CD14-positive monocyte (primary cell): ENCODE data around the gene HIVEP3. TPM values are rescaled to one million over a fixed set of nuclear protein-coding genes. Genes with fewer than 3 reads are reported as not detected.

Experiments used
- DNase-seq, 3 donors: peaks; one replicate each; pipeline ENCODE4 v3.0.0-alpha.2; 2011 to 2022
- H2AFZ ChIP-seq: 2 replicates; pipeline ENCODE4 v1.6.0; 2012; ENCODE audit warnings: mild to moderate bottlenecking, low read depth, low read length, inconsistent platforms; ENCODE audit not compliant: insufficient read depth, poor library complexity, severe bottlenecking
- H3K27ac ChIP-seq, 2 donors: 1 replicate in 1 of 2; 2 replicates in 1 of 2; pipeline ENCODE4 v1.5.1; 2012 to 2013; ENCODE audit warnings: low read length in 2 of 2, control low read depth in 1 of 2, inconsistent platforms in 1 of 2, low read depth in 1 of 2, mild to moderate bottlenecking in 1 of 2
- H3K27me3 ChIP-seq, 2 donors: one replicate each; pipeline versions ENCODE4 v1.6.0 to v1.6.1; 2011 to 2013; ENCODE audit warnings: low read length in 2 of 2; ENCODE audit not compliant: control insufficient read depth in 2 of 2, insufficient read depth in 2 of 2
- H3K36me3 ChIP-seq, 2 donors: replicated peaks in 1 of 2; 1 replicate in 1 of 2; 2 replicates in 1 of 2; pipeline versions ENCODE4 v1.5.1 to v1.6.1; 2012 to 2013; ENCODE audit warnings: low read length in 2 of 2, control low read depth in 1 of 2, inconsistent platforms in 1 of 2, mild to moderate bottlenecking in 1 of 2; ENCODE audit not compliant: insufficient read depth in 2 of 2, control insufficient read depth in 1 of 2
- H3K4me1 ChIP-seq, 2 donors: 1 replicate in 1 of 2; 2 replicates in 1 of 2; pipeline versions ENCODE4 v1.5.1 to v1.6.1; 2012 to 2013; ENCODE audit warnings: low read length in 2 of 2, control low read depth in 1 of 2, inconsistent platforms in 1 of 2, mild to moderate bottlenecking in 1 of 2, moderate library complexity in 1 of 2; ENCODE audit not compliant: insufficient read depth in 2 of 2, control insufficient read depth in 1 of 2
- H3K4me2 ChIP-seq: replicated peaks from 2 replicates; pipeline ENCODE3; 2012; ENCODE audit warnings: low read length, moderate library complexity, mild to moderate bottlenecking; ENCODE audit not compliant: poor library complexity, severe bottlenecking; ENCODE audit errors: extremely low read depth
- H3K4me3 ChIP-seq, 3 experiments: fragments of 200-600 bp in 1 of 3; sonication (generic) in 1 of 3; replicated peaks in 1 of 3; 1 replicate in 2 of 3; 2 replicates in 1 of 3; pipeline ENCODE4 v1.5.1; 2011 to 2013; ENCODE audit warnings: low read length in 3 of 3, mild to moderate bottlenecking in 3 of 3, control low read depth in 2 of 3, low read depth in 2 of 3, inconsistent platforms in 1 of 3, moderate library complexity in 1 of 3
- H3K79me2 ChIP-seq: 2 replicates; pipeline ENCODE4 v1.6.0; 2012; ENCODE audit warnings: mild to moderate bottlenecking, control low read depth, inconsistent platforms, low read length, moderate library complexity; ENCODE audit not compliant: insufficient read depth
- H3K9ac ChIP-seq: 2 replicates; pipeline ENCODE4 v1.6.0; 2017; ENCODE audit warnings: low read length, mild to moderate bottlenecking; ENCODE audit not compliant: insufficient read depth, poor library complexity, severe bottlenecking
- H3K9me3 ChIP-seq, 2 donors: replicated peaks in 1 of 2; 1 replicate in 1 of 2; 2 replicates in 1 of 2; pipeline versions ENCODE4 v1.5.1 to v1.6.1; 2012 to 2013; ENCODE audit warnings: low read length in 2 of 2, control low read depth in 1 of 2; ENCODE audit not compliant: control insufficient read depth in 1 of 2, insufficient read depth in 1 of 2
- H4K20me1 ChIP-seq: 2 replicates; pipeline ENCODE4 v1.6.0; 2012; ENCODE audit warnings: mild to moderate bottlenecking, low read length, control low read depth, moderate library complexity; ENCODE audit not compliant: insufficient read depth
- H3K27ac Mint-ChIP-seq, 7 donors: one replicate each; pipeline ENCODE4 v1.8.0; 2020; ENCODE audit warnings: mild to moderate bottlenecking in 7 of 7, mixed read lengths in 7 of 7, moderate library complexity in 6 of 7, inconsistent platforms in 2 of 7
- H3K27me3 Mint-ChIP-seq, 3 donors: one replicate each; pipeline ENCODE4 v1.8.0; 2021 to 2022; ENCODE audit warnings: low read depth in 3 of 3, mild to moderate bottlenecking in 3 of 3, mixed read lengths in 3 of 3, moderate library complexity in 3 of 3, inconsistent platforms in 1 of 3
- H3K36me3 Mint-ChIP-seq, 2 donors: one replicate each; pipeline ENCODE4 v1.8.0; 2020; ENCODE audit warnings: mixed read lengths in 2 of 2, inconsistent platforms in 1 of 2, mild to moderate bottlenecking in 1 of 2
- H3K4me1 Mint-ChIP-seq: one replicate; pipeline ENCODE4 v1.8.0; 2020; ENCODE audit warnings: mild to moderate bottlenecking, mixed read lengths
- H3K4me3 Mint-ChIP-seq, 2 donors: one replicate each; pipeline ENCODE4 v1.8.0; 2020; ENCODE audit warnings: mild to moderate bottlenecking in 2 of 2, mixed read lengths in 2 of 2, moderate library complexity in 1 of 2
- H3K9me3 Mint-ChIP-seq, 7 donors: one replicate each; pipeline ENCODE4 v1.8.0; 2020 to 2022; ENCODE audit warnings: mixed read lengths in 7 of 7, mild to moderate bottlenecking in 6 of 7, moderate library complexity in 6 of 7, inconsistent platforms in 2 of 7
- WGBS: methylation state at CpG from one replicate; pipeline ENCODE4 v1.1.5; 2013; ENCODE audit warnings: missing lambda C conversion rate; ENCODE audit not compliant: insufficient coverage; 5-methylcytosine and 5-hydroxymethylcytosine counted together
- intact Hi-C, 2 donors: fragments of 100-400 bp; cut with micrococcal nuclease; formaldehyde crosslinking; loops; one replicate each; pipeline versions ENCODE4 v1.15.0 to v1.15.1; 2023
- polyA plus RNA-seq, 3 donors: library from polyadenylated mRNA; depleted of rRNA in 1 of 3; unstranded in 2 of 3; stranded (reverse) in 1 of 3; fragments of 300-500 nt in 2 of 3; fragments of >200 nt in 1 of 3; fragmentation: Illumina TruSeq in 2 of 3; gene quantifications; 1 replicate in 2 of 3; 2 replicates in 1 of 3; pipeline ENCODE4 v1.2.3, GENCODE V29; 2012 to 2021
- TF ChIP-seq, protein P1 (sequence below): fragments of 200-600 bp; IDR thresholded peaks from one replicate; pipeline ENCODE4 v1.8.0; 2022; ENCODE audit warnings: antibody characterized with exemption, mild to moderate bottlenecking

Gene HIVEP3
- polyA plus RNA-seq, 3 donors: 1.2 to 3.7 (median 1.8) TPM

DNA sequence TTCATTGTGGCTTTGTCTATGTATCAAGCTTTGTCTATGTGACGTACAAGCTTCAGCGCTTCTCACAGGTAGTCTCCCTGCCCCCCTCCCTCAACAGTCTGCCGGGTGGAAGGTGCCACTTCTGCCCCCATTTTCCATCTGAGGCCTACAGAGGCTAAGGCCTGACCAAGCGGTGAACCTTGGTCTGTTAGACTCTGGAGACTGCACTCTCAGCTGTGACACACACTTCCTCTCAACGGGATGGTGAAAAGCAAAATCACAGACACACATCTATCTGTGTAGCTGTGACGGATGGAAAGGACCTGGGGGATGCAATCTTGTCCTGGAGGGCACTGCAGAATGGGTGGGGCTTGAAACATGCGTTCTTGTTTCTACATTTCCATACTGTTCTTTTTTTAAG, 281.4 kb downstream of the HIVEP3 start:
- peaks cover 8% of the 10 kb centered on the region for H3K79me2 ChIP-seq
- Mint-ChIP-seq H3K4me1 (peaks cover 19% of the 10 kb centered on the region), H3K9me3 (no peaks in the 10 kb centered on the region), H3K36me3 (peaks cover 10 to 11% of the 10 kb centered on the region in 2 donors), H3K4me3 (no peak overlapping the region), H3K27me3 (peaks cover 0 to 4% (median 3%) of the 10 kb centered on the region in 3 donors), H3K27ac (peak overlapping the region in 3 of 7 donors; percentile 55 to 82 (median 80))
- no peak overlapping the region for H3K27ac ChIP-seq
- DNase-seq: no peak
- no peak overlapping the region for H3K9ac ChIP-seq
- H3K4me1 ChIP-seq: no peaks in the 10 kb centered on the region
- H3K9me3 ChIP-seq: no peaks in the 10 kb centered on the region
- H3K36me3 ChIP-seq: peaks cover 0 to 2% of the 10 kb centered on the region in 2 donors
- TF ChIP-seq, protein P1, sequence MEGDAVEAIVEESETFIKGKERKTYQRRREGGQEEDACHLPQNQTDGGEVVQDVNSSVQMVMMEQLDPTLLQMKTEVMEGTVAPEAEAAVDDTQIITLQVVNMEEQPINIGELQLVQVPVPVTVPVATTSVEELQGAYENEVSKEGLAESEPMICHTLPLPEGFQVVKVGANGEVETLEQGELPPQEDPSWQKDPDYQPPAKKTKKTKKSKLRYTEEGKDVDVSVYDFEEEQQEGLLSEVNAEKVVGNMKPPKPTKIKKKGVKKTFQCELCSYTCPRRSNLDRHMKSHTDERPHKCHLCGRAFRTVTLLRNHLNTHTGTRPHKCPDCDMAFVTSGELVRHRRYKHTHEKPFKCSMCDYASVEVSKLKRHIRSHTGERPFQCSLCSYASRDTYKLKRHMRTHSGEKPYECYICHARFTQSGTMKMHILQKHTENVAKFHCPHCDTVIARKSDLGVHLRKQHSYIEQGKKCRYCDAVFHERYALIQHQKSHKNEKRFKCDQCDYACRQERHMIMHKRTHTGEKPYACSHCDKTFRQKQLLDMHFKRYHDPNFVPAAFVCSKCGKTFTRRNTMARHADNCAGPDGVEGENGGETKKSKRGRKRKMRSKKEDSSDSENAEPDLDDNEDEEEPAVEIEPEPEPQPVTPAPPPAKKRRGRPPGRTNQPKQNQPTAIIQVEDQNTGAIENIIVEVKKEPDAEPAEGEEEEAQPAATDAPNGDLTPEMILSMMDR: no peak
- intact Hi-C loops: no loop called here
- 97% methylated on average over 3 of the region's 7 CpGs for WGBS
- H3K4me3 ChIP-seq: no peak overlapping the region
- H3K27me3 ChIP-seq: no peaks in the 10 kb centered on the region
- no peak overlapping the region for H3K4me2 ChIP-seq
- H4K20me1 ChIP-seq: peaks cover 87% of the 10 kb centered on the region
- no peak overlapping the region for H2AFZ ChIP-seq

DNA sequence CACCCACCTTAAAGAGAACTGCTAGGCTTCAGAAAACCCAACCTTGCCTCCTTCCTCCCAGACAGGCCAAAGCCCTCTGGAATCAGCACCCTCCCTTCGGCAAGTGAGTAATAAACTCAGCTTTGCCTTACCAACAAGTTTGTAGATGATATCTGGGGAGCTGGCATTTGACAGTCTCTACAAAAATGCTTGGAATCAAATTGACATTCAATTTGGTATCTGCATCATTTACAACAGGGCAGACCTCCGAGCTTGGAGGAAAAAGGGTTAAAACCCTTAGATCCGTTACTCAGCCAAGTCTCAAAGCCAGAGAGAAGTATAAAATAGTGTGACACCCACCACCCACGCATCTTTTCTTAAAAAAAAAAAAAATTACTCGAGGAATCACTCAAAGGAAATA, 285.0 kb downstream of the HIVEP3 start:
- Mint-ChIP-seq H3K4me3 (no peak overlapping the region), H3K27me3 (peaks cover 0 to 4% (median 2%) of the 10 kb centered on the region in 3 donors)
- intact Hi-C loops: no loop called here

More for the DNA sequence above, 285.0 kb downstream of the HIVEP3 start:
- Histone ChIP-seq H3K27me3 (no peaks in the 10 kb centered on the region), H3K4me2 (no peak overlapping the region), H3K9me3 (no peaks in the 10 kb centered on the region), H2AFZ (no peak overlapping the region), H3K36me3 (peaks cover 0 to under 1% of the 10 kb centered on the region in 2 donors), H3K79me2 (peaks cover 14% of the 10 kb centered on the region), H3K4me3 (no peak overlapping the region), H3K9ac (no peak overlapping the region), H3K27ac (no peak overlapping the region), H4K20me1 (peaks cover 86% of the 10 kb centered on the region), H3K4me1 (no peaks in the 10 kb centered on the region)
- 100% methylated on average over 1 of the region's 5 CpGs for whole genome bisulfite sequencing
- TF ChIP-seq, protein P1: no peak
- H3K9me3 Mint-ChIP-seq: no peaks in the 10 kb centered on the region
- peaks cover 9 to 19% of the 10 kb centered on the region in 2 donors for H3K36me3 Mint-ChIP-seq
- DNase-seq: no peak
- H3K27ac Mint-ChIP-seq: no peak overlapping the region
- peaks cover 11% of the 10 kb centered on the region for H3K4me1 Mint-ChIP-seq
